AG09309 (cell line): ENCODE data around the gene PRSS35.
"Not testable (repeated sequence)": the region's sequence is repeated elsewhere in the genome, so short reads cannot be mapped to it uniquely, and the experiment has no call there.

ENCODE experiments used
- DNase-seq: peaks from one replicate; pipeline ENCODE4 v3.0.0-alpha.2; 2010; ENCODE audit warnings: low read depth
- H3K4me3 ChIP-seq: 2 replicates; pipeline ENCODE4 v1.5.1; 2011; ENCODE audit warnings: mild to moderate bottlenecking, low read depth, low read length, moderate library complexity; ENCODE audit not compliant: control insufficient read depth
- TF ChIP-seq, protein P1 (sequence below): IDR thresholded peaks from 2 replicates; pipeline ENCODE4 v1.5.1; 2011; ENCODE audit warnings: mild to moderate bottlenecking, low read depth, low read length, inconsistent platforms; ENCODE audit not compliant: insufficient read depth, control insufficient read depth; ENCODE audit errors: missing control alignments

The PRSS35 gene

DNA sequence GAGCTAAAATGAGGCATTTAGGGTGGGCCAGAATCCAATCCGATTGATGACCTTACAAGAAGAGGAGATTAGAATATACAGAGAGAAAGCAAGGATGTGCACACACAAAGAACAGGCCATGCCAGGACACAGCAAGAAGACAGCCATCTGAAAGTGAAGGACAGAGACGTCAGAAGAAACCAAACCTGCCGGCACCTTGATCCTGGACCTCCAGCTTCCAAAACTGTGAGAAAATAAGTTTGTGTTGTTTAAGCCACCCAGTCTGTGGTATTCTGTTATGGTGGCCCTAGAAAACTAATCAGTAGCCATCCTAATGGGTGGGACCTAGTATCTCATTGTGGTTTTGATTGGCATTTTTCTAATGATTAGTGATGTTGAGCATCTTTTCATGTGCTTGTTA, 41.7 kb upstream of the PRSS35 start:
- no peak overlapping the region for H3K4me3 ChIP-seq
- DNase-seq: no peak
- TF ChIP-seq, protein P1, sequence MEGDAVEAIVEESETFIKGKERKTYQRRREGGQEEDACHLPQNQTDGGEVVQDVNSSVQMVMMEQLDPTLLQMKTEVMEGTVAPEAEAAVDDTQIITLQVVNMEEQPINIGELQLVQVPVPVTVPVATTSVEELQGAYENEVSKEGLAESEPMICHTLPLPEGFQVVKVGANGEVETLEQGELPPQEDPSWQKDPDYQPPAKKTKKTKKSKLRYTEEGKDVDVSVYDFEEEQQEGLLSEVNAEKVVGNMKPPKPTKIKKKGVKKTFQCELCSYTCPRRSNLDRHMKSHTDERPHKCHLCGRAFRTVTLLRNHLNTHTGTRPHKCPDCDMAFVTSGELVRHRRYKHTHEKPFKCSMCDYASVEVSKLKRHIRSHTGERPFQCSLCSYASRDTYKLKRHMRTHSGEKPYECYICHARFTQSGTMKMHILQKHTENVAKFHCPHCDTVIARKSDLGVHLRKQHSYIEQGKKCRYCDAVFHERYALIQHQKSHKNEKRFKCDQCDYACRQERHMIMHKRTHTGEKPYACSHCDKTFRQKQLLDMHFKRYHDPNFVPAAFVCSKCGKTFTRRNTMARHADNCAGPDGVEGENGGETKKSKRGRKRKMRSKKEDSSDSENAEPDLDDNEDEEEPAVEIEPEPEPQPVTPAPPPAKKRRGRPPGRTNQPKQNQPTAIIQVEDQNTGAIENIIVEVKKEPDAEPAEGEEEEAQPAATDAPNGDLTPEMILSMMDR: no peak

- TF ChIP-seq, protein P1: no peak
- no peak for DNase-seq
- no peak overlapping the region for H3K4me3 ChIP-seq
Observed at GRCh38 chr6:83472767-83473166, 39.6 kb upstream of the PRSS35 start.

DNA sequence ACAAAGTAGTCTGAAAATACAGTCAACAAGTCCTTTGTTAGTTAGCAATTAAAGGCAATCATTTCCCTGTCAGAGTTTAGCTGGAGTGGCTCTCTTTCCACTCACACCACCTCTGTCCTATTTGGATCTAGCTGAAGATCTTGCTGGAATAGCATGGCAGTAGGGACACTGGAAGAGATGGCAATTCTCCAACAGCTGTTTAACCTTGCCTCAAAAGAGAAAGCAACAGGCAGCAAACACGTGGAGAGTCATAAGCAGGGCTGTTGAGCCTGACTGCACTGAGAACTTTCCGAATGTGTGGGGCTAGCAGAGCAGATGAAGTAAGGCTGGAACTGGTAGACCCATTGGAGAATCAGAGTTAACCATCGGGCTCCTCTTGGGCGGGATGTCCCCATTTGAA, 38.0 kb upstream of the PRSS35 start:
- TF ChIP-seq, protein P1: no peak
- no peak for DNase-seq
- H3K4me3 ChIP-seq: no peak overlapping the region

- H3K4me3 ChIP-seq: no peak overlapping the region
- TF ChIP-seq, protein P1: no peak
- DNase-seq: no peak
Observed at GRCh38 chr6:83476971-83477370, 35.4 kb upstream of the PRSS35 start.

GRCh38 chr6:83479389-83479788, 32.9 kb upstream of the PRSS35 start:
- DNase-seq: no peak
- no peak overlapping the region for H3K4me3 ChIP-seq
- TF ChIP-seq, protein P1: no peak

- no peak overlapping the region for H3K4me3 ChIP-seq
- DNase-seq: no peak
- TF ChIP-seq, protein P1: no peak
Observed at GRCh38 chr6:83480470-83480869, 31.9 kb upstream of the PRSS35 start.

- not testable (repeated sequence) for DNase-seq, H3K4me3 ChIP-seq
Observed at GRCh38 chr6:83481938-83482337, 30.4 kb upstream of the PRSS35 start.

DNA sequence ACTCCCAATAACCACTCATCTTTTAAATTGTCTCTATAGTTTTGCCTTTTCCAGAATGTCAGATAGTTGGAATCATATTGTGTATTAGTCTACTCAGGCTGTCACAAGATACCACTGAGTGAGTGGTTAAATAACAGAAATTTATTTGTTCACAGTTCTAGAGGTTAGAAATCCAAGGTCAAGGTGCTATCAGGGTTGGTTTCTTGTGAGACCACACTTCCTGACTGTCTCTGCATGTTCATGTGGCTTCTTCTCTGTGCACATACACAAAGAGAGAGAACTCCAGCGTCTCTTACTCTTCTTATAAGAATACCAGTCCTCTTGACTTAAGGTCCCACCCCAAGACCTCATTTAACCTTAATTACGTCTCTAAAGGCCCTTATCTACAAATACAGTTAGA, 23.9 kb upstream of the PRSS35 start:
- TF ChIP-seq, protein P1: no peak
- no peak overlapping the region for H3K4me3 ChIP-seq
- DNase-seq: no peak
